Type B pancreatic cell (in vitro differentiated cells): ENCODE results near the gene ANK2. TPM values are rescaled to one million over a fixed set of nuclear protein-coding genes. Genes with fewer than 3 reads are reported as not detected.

ENCODE experiments used
- DNase-seq: peaks from one replicate; pipeline ENCODE4 v3.0.0; 2021; ENCODE audit warnings: mixed read lengths; ENCODE audit not compliant: unreplicated experiment; ENCODE audit errors: extremely low spot score
- H3K27ac Mint-ChIP-seq: 2 replicates; pipeline ENCODE4 v1.8.0; 2021; ENCODE audit warnings: mild to moderate bottlenecking, mixed read lengths
- H3K27me3 Mint-ChIP-seq: 2 replicates; pipeline ENCODE4 v1.8.0; 2021; ENCODE audit warnings: mixed read lengths
- H3K36me3 Mint-ChIP-seq: 2 replicates; pipeline ENCODE4 v1.8.0; 2021; ENCODE audit warnings: mixed read lengths
- H3K4me1 Mint-ChIP-seq: one replicate; pipeline ENCODE4 v1.8.0; 2021; ENCODE audit warnings: mixed read lengths; ENCODE audit not compliant: unreplicated experiment
- H3K4me3 Mint-ChIP-seq: 2 replicates; pipeline ENCODE4 v1.8.0; 2021; ENCODE audit warnings: mild to moderate bottlenecking, mixed read lengths
- H3K9me3 Mint-ChIP-seq: 2 replicates; pipeline ENCODE4 v1.8.0; 2021; ENCODE audit warnings: mixed read lengths
- CTCF ChIP-seq: fragments of 200-600 bp; sonication (generic); conservative IDR thresholded peaks from 2 replicates; pipeline ENCODE4 v1.5.0; 2021; ENCODE audit warnings: antibody characterized with exemption, mild to moderate bottlenecking
- total RNA-seq: library from RNA; stranded (reverse); gene quantifications from 2 replicates; pipeline ENCODE4 v1.2.1, GENCODE V29; 2021; ENCODE audit warnings: low replicate concordance

ANK2 gene
- total RNA-seq, 1 donor from 2014 or later = 27.7 TPM

GRCh38 chr4:113404841-113405240, 355.4 kb downstream of the ANK2 start:
- Mint-ChIP-seq H3K27ac (no peak overlapping the region), H3K27me3 (no peaks in the 10 kb centered on the region), H3K4me1 (no peaks in the 10 kb centered on the region), H3K36me3 (no peaks in the 10 kb centered on the region), H3K4me3 (no peak overlapping the region), H3K9me3 (no peaks in the 10 kb centered on the region)
- no peak for DNase-seq
- no peak for TF ChIP-seq CTCF

- H3K27me3 Mint-ChIP-seq = no peaks in the 10 kb centered on the region
- TF ChIP-seq CTCF = no peak
- H3K27ac Mint-ChIP-seq = no peak overlapping the region
- no peaks in the 10 kb centered on the region for H3K9me3 Mint-ChIP-seq
- no peaks in the 10 kb centered on the region for H3K4me1 Mint-ChIP-seq
- H3K36me3 Mint-ChIP-seq = no peaks in the 10 kb centered on the region
- no peak for DNase-seq
- no peak overlapping the region for H3K4me3 Mint-ChIP-seq
Measured at GRCh38 chr4:113405874-113406722, 356.6 kb downstream of the ANK2 start.

GRCh38 chr4:113406723-113407016, 357.2 kb downstream of the ANK2 start:
- TF ChIP-seq CTCF = no peak
- no peak overlapping the region for H3K27ac Mint-ChIP-seq
- H3K36me3 Mint-ChIP-seq = no peaks in the 10 kb centered on the region
- no peaks in the 10 kb centered on the region for H3K9me3 Mint-ChIP-seq
- no peak overlapping the region for H3K4me3 Mint-ChIP-seq
- no peaks in the 10 kb centered on the region for H3K27me3 Mint-ChIP-seq
- DNase-seq = no peak
- no peaks in the 10 kb centered on the region for H3K4me1 Mint-ChIP-seq

GRCh38 chr4:113407409-113407808, 358.0 kb downstream of the ANK2 start:
- H3K4me1 Mint-ChIP-seq = no peaks in the 10 kb centered on the region
- TF ChIP-seq CTCF = no peak
- DNase-seq = no peak
- H3K9me3 Mint-ChIP-seq = no peaks in the 10 kb centered on the region
- H3K27ac Mint-ChIP-seq = no peak overlapping the region
- no peak overlapping the region for H3K4me3 Mint-ChIP-seq
- no peaks in the 10 kb centered on the region for H3K27me3 Mint-ChIP-seq
- H3K36me3 Mint-ChIP-seq = no peaks in the 10 kb centered on the region

GRCh38 chr4:113409181-113409580, 359.7 kb downstream of the ANK2 start:
- Mint-ChIP-seq H3K27ac (no peak overlapping the region), H3K9me3 (no peaks in the 10 kb centered on the region), H3K36me3 (no peaks in the 10 kb centered on the region), H3K4me3 (no peak overlapping the region), H3K4me1 (no peaks in the 10 kb centered on the region), H3K27me3 (no peaks in the 10 kb centered on the region)
- no peak for DNase-seq
- no peak for TF ChIP-seq CTCF

- Mint-ChIP-seq H3K4me3 (no peak overlapping the region), H3K36me3 (no peaks in the 10 kb centered on the region), H3K27me3 (no peaks in the 10 kb centered on the region), H3K4me1 (no peaks in the 10 kb centered on the region), H3K27ac (no peak overlapping the region), H3K9me3 (no peaks in the 10 kb centered on the region)
- TF ChIP-seq CTCF = no peak
- no peak for DNase-seq
Measured at GRCh38 chr4:113410686-113411085, 361.2 kb downstream of the ANK2 start.
